HUES6 (cell line): ENCODE measurements around the gene MPP2.

Experiments used
- H3K27ac ChIP-seq: 2 replicates; pipeline ENCODE4 v1.7.0; 2013; ENCODE audit warnings: low read depth, mild to moderate bottlenecking, low read length, inconsistent platforms
- H3K27me3 ChIP-seq: 2 replicates; pipeline ENCODE4 v1.6.1; 2013; ENCODE audit warnings: low read length; ENCODE audit not compliant: control insufficient read depth, insufficient read depth
- H3K36me3 ChIP-seq: 2 replicates; pipeline ENCODE4 v1.6.1; 2013; ENCODE audit warnings: low read length; ENCODE audit not compliant: control insufficient read depth, insufficient read depth
- H3K4me1 ChIP-seq: 2 replicates; pipeline ENCODE4 v1.6.1; 2013; ENCODE audit warnings: low read length; ENCODE audit not compliant: control insufficient read depth, insufficient read depth
- H3K4me3 ChIP-seq: 2 replicates; pipeline ENCODE4 v1.5.1; 2013; ENCODE audit warnings: low read depth, low read length
- H3K9ac ChIP-seq: one replicate; pipeline ENCODE4 v1.6.1; 2013; ENCODE audit warnings: mild to moderate bottlenecking, low read length
- H3K9me3 ChIP-seq: 2 replicates; pipeline ENCODE4 v1.6.1; 2013; ENCODE audit warnings: low read depth, low read length; ENCODE audit not compliant: control insufficient read depth, insufficient read depth

MPP2 gene

GRCh38 chr17:43831633-43832032, 75.7 kb downstream of the MPP2 start:
- Histone ChIP-seq H3K4me1 (peaks cover 19% of the 10 kb centered on the region), H3K4me3 (0 out of 2 replicates have a peak overlapping the region, but pooled peaks have one; percentile 76), H3K27ac (no peak overlapping the region), H3K9ac (no peak overlapping the region), H3K27me3 (peaks cover 23% of the 10 kb centered on the region), H3K36me3 (peaks cover 7% of the 10 kb centered on the region; the same call in 1 of the 2 replicates), H3K9me3 (peaks cover 5% of the 10 kb centered on the region; the same call in 1 of the 2 replicates)

DNA sequence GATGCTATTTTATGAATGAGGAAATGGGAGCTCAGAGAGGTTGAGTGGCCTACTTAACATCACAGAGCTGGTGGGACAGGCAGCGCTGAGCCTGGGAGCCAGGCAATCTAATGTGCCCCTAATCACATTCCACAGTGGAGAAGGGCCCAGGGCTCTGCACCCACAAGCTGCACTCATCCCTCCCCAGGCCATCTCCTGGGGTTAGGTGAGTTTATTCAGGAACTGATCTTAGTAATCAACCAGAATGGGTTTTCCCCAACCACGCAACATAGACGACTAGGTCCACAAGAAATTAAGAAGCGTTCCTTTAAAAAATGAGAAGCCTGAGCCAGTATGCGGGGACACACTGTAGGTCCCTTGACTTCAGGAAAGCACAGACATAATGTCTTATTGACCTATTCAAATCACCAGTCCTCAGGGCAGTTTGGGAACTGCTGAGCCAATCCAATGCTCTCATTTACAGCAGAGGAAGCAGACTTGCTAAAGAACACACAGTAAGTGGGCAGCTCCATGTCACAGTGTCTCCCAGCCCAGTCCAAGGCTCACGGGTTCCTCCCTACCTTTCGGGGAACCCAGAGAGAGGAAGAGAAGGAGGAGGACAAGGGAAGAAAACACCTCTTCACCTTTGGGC, 76.7 kb downstream of the MPP2 start:
- Histone ChIP-seq H3K27ac (no peak overlapping the region), H3K9ac (no peak overlapping the region), H3K9me3 (peaks cover 5% of the 10 kb centered on the region; the same call in 1 of the 2 replicates), H3K36me3 (peaks cover 7% of the 10 kb centered on the region; the same call in 1 of the 2 replicates), H3K27me3 (peaks cover 23% of the 10 kb centered on the region), H3K4me3 (no peak overlapping the region), H3K4me1 (peaks cover 27% of the 10 kb centered on the region)

DNA sequence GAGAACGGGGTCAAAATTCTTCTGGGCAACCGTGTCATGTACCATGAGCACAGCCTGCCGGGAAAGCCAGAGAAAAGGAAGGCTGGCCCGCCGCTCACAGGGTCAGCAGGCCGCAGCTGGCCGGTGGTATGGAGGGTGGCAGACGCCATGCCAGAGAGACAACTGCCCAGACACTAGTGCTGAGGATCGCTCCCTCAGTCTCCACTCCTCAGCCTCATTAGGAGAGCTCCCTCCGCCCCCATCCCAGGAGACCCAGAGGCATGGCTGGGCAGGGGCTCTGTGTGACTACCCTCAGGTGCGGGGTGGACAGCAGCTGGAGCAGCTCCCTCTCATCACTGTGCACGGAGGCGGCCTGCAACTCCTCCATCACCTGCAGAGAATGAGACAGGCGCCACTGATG, 77.6 kb downstream of the MPP2 start:
- Histone ChIP-seq H3K9ac (no peak overlapping the region), H3K27me3 (peaks cover 22% of the 10 kb centered on the region), H3K36me3 (peaks cover 7% of the 10 kb centered on the region; the same call in 1 of the 2 replicates), H3K9me3 (peaks cover 5% of the 10 kb centered on the region; the same call in 1 of the 2 replicates), H3K4me1 (peaks cover 28% of the 10 kb centered on the region), H3K4me3 (no peak overlapping the region), H3K27ac (no peak overlapping the region)

DNA sequence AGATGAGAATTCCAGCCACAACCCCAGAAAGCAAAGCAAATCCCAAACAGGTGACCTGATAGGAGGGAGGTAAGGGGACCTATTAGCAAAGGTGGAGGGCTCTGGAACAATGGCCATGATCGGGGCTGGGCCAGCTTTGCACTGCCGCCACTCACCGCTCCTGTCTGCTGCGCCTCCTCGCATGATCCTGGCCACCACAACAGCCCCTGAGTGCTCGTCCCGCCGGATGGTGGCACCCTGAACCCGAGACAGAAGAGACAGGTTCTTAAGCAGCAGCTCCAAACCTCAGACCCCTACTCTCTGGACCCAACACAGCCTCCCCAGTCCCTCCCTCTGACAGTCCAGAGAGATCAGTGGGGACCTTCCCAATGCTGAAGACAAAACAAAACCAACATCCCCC, 79.7 kb downstream of the MPP2 start:
- H3K4me1 ChIP-seq: peaks cover 26% of the 10 kb centered on the region
- H3K9ac ChIP-seq: no peak overlapping the region
- no peak overlapping the region for H3K27ac ChIP-seq
- no peak overlapping the region for H3K4me3 ChIP-seq
- no peaks in the 10 kb centered on the region for H3K9me3 ChIP-seq
- peaks cover 6% of the 10 kb centered on the region; the same call in 1 of the 2 replicates for H3K27me3 ChIP-seq
- peaks cover 7% of the 10 kb centered on the region for H3K36me3 ChIP-seq

- Histone ChIP-seq H3K9ac (no peak overlapping the region), H3K27me3 (no peaks in the 10 kb centered on the region), H3K4me3 (no peak overlapping the region), H3K36me3 (peaks cover 7% of the 10 kb centered on the region), H3K9me3 (no peaks in the 10 kb centered on the region), H3K4me1 (peaks cover 15% of the 10 kb centered on the region), H3K27ac (no peak overlapping the region)
Measured at GRCh38 chr17:43826206-43826605, 81.1 kb downstream of the MPP2 start.

DNA sequence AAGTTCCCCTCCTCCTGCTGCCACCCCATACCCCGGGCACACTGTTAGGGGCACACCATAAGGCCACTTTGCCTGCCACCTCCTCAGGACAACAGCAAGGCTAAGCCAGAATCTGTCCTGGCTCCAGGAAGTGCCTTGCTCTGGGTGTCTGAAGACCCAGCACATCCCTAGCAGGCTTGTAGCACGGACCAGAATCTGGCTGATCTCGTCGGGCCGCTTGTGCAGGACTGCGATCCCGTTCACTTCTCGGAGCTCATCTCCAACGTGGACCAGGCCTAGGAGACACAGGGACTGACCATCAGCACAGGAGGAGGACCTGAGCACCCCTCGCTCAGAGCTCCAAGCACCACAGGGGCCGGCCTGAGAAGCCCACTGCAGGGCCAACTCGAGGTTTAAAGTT, 81.8 kb downstream of the MPP2 start:
- H3K9me3 ChIP-seq: no peaks in the 10 kb centered on the region
- no peak overlapping the region for H3K27ac ChIP-seq
- peaks cover 10% of the 10 kb centered on the region; the same call in 1 of the 2 replicates for H3K4me1 ChIP-seq
- H3K9ac ChIP-seq: no peak overlapping the region
- peaks cover 7% of the 10 kb centered on the region for H3K36me3 ChIP-seq
- no peaks in the 10 kb centered on the region for H3K27me3 ChIP-seq
- H3K4me3 ChIP-seq: no peak overlapping the region
